Measurements from ENCODE around the gene IRF2BP2. TPM values are rescaled to one million over a fixed set of nuclear protein-coding genes. Genes with fewer than 3 reads are reported as not detected.

The IRF2BP2 gene
- total and polyA plus RNA-seq, 2 of the 13 experiments (the other 11 are each of a cell fraction or from before 2014, with no cell fraction given) = 140 to 147 TPM

DNA sequence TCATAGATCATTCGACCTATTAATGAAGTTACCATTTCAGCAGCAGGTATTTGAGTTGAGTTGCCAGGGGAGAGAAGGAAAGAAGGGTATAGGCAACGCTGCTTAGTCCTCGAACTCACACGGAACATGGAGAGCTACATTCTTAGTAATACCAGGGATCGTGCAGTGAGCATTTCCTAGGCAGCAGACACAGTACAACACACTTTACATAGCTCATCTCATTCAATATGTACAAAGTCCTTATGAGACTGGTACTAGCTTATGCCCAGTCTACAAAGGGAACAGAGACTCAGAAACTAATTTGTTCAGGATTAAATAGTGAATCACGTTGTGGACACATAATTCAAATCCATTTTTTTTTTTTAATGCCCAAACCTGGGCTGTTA lies 25.6 kb downstream of the IRF2BP2 start:
- DNase-seq (ENCODE audit: low spot score) (no peak), ATAC-seq (peak; percentile 77), FAIRE-seq (no peak)
- in situ Hi-C loops (cut with HindIII; ENCODE audit: extremely low pct_ligation_motif_present, low pct_unique_long_range_greater_than_20kb) (no loop called here), intact Hi-C loops (cut with micrococcal nuclease; ENCODE audit: unreplicated experiment) (no loop called here)
- Histone ChIP-seq H2AFZ (ENCODE audit: low read length) (no peak overlapping the region), H3K4me3 (replicated peaks in 1 of 3; ENCODE audit: insufficient read depth in 1 of 3, low read depth in 2 of 3, low read length in 3 of 3) (peak overlapping the region in 1 of 3 experiments; percentile 14; a peak in 1 of 6 replicates), H3K9ac (ENCODE audit: insufficient read depth, low read depth, low read length) (no peak overlapping the region), H3K36me3 (replicated peaks in 1 of 2; ENCODE audit: control insufficient read depth in 1 of 2, insufficient read depth in 2 of 2, low read length in 2 of 2) (no peaks in the 10 kb centered on the region), H3K4me2 (ENCODE audit: low read depth, low read length) (peak overlapping the region; percentile 70), H3K4me1 (ENCODE audit: insufficient read depth, low read length) (peaks cover 28% of the 10 kb centered on the region), H4K20me1 (ENCODE audit: insufficient read depth, low read length) (no peaks in the 10 kb centered on the region), H3K79me2 (ENCODE audit: insufficient read depth, low read length) (no peaks in the 10 kb centered on the region), H3K27ac (ENCODE audit: extremely low read length, insufficient read depth, low read length) (no peak overlapping the region), H3K9me3 (ENCODE audit: low read length) (no peaks in the 10 kb centered on the region), H3K27me3 (ENCODE audit: control insufficient read depth in 1 of 2, insufficient read depth in 2 of 2, low read length in 2 of 2) (peaks cover 3% of the 10 kb centered on the region in 2 experiments; a peak in 2 of 5 replicates)
- peak; percentile 21; the same call in 1 of the 2 replicates for TF ChIP-seq GATAD2A (CRISPR knock-in tag; IDR thresholded peaks at IDR 0.05)
- TF ChIP-seq SRY (CRISPR knock-in tag; IDR thresholded peaks at IDR 0.05) = no peak
- TF ChIP-seq, protein P1, sequence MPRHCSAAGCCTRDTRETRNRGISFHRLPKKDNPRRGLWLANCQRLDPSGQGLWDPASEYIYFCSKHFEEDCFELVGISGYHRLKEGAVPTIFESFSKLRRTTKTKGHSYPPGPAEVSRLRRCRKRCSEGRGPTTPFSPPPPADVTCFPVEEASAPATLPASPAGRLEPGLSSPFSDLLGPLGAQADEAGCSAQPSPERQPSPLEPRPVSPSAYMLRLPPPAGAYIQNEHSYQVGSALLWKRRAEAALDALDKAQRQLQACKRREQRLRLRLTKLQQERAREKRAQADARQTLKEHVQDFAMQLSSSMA (CRISPR knock-in tag; IDR thresholded peaks at IDR 0.05) = no peak
- TF ChIP-seq NFAT5 (CRISPR knock-in tag; IDR thresholded peaks at IDR 0.05) = no peak
- CTCF ChIA-PET (ENCODE audit: low intra/inter-chr PET ratio, low total read pairs) = no interaction called here
- BruUV-seq (replicated peaks) = no TSS peak
- POLR2A ChIA-PET = interaction anchor here (0.5 to 1.4 kb wide), 7 partner anchors 13 to 499 kb away, joined by 3 read pairs; no protein-coding TSS in a partner anchor
- WGBS (ENCODE audit: low lambda C conversion rate) = 7% methylated on average over 6 of the region's 6 CpGs

Measured in HepG2 (cell line).